ENCODE data around the gene CDK5. TPM values are rescaled to one million over a fixed set of nuclear protein-coding genes. Genes with fewer than 3 reads are reported as not detected.

Gene CDK5
- total and polyA plus RNA-seq, 10 of the 15 experiments (the other 5 are each of a cell fraction or from before 2014, with no cell fraction given) = 1.5 to 33.4 (median 21.6) TPM

DNA sequence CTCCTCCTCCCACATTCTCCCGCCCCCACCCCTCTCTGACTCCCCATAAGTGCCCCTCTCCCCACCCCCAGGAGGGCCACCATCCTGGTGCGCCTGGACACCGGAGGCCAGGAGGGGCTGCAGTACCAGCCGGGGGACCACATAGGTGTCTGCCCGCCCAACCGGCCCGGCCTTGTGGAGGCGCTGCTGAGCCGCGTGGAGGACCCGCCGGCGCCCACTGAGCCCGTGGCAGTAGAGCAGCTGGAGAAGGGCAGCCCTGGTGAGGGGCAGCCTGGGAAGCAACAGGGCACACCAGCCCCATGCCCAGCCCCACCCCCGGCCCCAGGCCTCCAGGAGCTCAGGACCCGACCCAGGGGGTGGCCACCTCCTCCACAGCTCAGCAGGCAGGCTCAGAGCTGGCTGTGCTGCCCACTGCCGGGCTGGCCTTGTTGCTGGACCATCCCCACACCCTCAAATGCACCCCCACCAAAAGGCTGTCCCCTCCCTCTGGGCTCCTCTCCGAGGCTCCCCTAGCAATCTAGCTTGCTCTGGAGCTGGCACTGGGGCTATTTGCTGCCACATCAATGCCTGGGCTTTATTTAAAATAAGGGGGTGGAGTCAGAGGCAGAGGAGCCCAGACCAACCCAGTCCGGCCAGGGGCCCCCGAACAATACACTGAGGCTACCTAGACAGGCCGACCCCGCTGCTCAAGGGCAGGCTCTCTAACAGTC is 48.2 kb downstream of the CDK5 start:
- H3K27me3 ChIP-seq (replicated peaks in 1 of 2; ENCODE audit: control insufficient read depth in 2 of 2, insufficient read depth in 2 of 2, low read length in 1 of 2) = no peaks in the 10 kb centered on the region; a peak in 1 of 4 replicates
- TF ChIP-seq SUZ12 (IDR thresholded peaks at IDR 0.05; ENCODE audit: unreplicated experiment) (no peak), FOXM1 (IDR thresholded peaks at IDR 0.05; ENCODE audit: low read depth, low read length) (no peak), POLR2A (IDR thresholded peaks at IDR 0.05; ENCODE audit: low read depth, low read length) (no peak), ASH2L (IDR thresholded peaks at IDR 0.05; ENCODE audit: borderline replicate concordance, low read depth) (no peak), SMARCA5 (IDR thresholded peaks at IDR 0.05) (no peak), PAX8 (IDR thresholded peaks at IDR 0.05) (no peak), MTA2 (IDR thresholded peaks at IDR 0.05; ENCODE audit: low read depth) (no peak), POU2F2 (IDR thresholded peaks at IDR 0.05; ENCODE audit: borderline replicate concordance, low read depth, low read length) (no peak), NFYA (IDR thresholded peaks at IDR 0.05; ENCODE audit: borderline replicate concordance, low read depth, low read length) (no peak), BACH1 (IDR thresholded peaks at IDR 0.05; ENCODE audit: borderline replicate concordance) (no peak), SIN3A (IDR thresholded peaks at IDR 0.05; ENCODE audit: low read depth, low read length) (no peak), PAX5 (IDR thresholded peaks at IDR 0.05; ENCODE audit: borderline replicate concordance, low read depth, low read length) (no peak), ZZZ3 (IDR thresholded peaks at IDR 0.05; ENCODE audit: control insufficient read depth, insufficient read length, low read depth) (no peak), IKZF1 (conservative IDR thresholded peaks at IDR 0.05) (no peak), CBX3 (IDR thresholded peaks at IDR 0.05; ENCODE audit: borderline replicate concordance, low read depth) (no peak)
- TF ChIP-seq, protein P1, sequence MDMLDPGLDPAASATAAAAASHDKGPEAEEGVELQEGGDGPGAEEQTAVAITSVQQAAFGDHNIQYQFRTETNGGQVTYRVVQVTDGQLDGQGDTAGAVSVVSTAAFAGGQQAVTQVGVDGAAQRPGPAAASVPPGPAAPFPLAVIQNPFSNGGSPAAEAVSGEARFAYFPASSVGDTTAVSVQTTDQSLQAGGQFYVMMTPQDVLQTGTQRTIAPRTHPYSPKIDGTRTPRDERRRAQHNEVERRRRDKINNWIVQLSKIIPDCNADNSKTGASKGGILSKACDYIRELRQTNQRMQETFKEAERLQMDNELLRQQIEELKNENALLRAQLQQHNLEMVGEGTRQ (IDR thresholded peaks at IDR 0.05; ENCODE audit: borderline replicate concordance, low read depth, low read length) = no peak
- TF ChIP-seq, protein P2, sequence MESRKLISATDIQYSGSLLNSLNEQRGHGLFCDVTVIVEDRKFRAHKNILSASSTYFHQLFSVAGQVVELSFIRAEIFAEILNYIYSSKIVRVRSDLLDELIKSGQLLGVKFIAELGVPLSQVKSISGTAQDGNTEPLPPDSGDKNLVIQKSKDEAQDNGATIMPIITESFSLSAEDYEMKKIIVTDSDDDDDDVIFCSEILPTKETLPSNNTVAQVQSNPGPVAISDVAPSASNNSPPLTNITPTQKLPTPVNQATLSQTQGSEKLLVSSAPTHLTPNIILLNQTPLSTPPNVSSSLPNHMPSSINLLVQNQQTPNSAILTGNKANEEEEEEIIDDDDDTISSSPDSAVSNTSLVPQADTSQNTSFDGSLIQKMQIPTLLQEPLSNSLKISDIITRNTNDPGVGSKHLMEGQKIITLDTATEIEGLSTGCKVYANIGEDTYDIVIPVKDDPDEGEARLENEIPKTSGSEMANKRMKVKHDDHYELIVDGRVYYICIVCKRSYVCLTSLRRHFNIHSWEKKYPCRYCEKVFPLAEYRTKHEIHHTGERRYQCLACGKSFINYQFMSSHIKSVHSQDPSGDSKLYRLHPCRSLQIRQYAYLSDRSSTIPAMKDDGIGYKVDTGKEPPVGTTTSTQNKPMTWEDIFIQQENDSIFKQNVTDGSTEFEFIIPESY (IDR thresholded peaks at IDR 0.05) = peak; percentile 49; the same call in 1 of the 2 replicates
- TF ChIP-seq, protein P3, sequence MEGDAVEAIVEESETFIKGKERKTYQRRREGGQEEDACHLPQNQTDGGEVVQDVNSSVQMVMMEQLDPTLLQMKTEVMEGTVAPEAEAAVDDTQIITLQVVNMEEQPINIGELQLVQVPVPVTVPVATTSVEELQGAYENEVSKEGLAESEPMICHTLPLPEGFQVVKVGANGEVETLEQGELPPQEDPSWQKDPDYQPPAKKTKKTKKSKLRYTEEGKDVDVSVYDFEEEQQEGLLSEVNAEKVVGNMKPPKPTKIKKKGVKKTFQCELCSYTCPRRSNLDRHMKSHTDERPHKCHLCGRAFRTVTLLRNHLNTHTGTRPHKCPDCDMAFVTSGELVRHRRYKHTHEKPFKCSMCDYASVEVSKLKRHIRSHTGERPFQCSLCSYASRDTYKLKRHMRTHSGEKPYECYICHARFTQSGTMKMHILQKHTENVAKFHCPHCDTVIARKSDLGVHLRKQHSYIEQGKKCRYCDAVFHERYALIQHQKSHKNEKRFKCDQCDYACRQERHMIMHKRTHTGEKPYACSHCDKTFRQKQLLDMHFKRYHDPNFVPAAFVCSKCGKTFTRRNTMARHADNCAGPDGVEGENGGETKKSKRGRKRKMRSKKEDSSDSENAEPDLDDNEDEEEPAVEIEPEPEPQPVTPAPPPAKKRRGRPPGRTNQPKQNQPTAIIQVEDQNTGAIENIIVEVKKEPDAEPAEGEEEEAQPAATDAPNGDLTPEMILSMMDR (IDR thresholded peaks at IDR 0.05 in 2 of 3, conservative IDR thresholded peaks at IDR 0.05 in 1 of 3; ENCODE audit: control insufficient read depth in 2 of 3, extremely low read depth in 1 of 3, insufficient read depth in 1 of 3, low read depth in 3 of 3, low read length in 3 of 3) = 0 out of 6 replicates have a peak, but pooled peaks of 1 of the 3 experiments have one; percentile 17
- no peak overlapping the region for H3K4me2 ChIP-seq (ENCODE audit: control insufficient read depth, insufficient read depth)
- in situ Hi-C loops (cut with MboI) = no loop called here
- peak; percentile 4; the same call in 2 of the 3 replicates for ATAC-seq
- SMC1A ChIA-PET (ENCODE audit: uncharacterized antibody, unreplicated experiment) = interaction anchor here (0.9 to 2.2 kb wide), 2 partner anchors 19 to 100 kb away, joined by 3 to 5 read pairs; partner anchors contain the start of gene ABCB8
- peaks cover 6% of the 10 kb centered on the region for H3K4me1 ChIP-seq (ENCODE audit: control insufficient read depth, insufficient read depth, low read length)
- no peak overlapping the region for H2AFZ ChIP-seq (ENCODE audit: control insufficient read depth, low read depth, low read length)
- no peak overlapping the region for H3K9ac ChIP-seq (ENCODE audit: control insufficient read depth, insufficient read depth, low read length)
- H4K20me1 ChIP-seq (ENCODE audit: control insufficient read depth, insufficient read depth) = no peaks in the 10 kb centered on the region
- no peak for FAIRE-seq
- RAD21 ChIA-PET (ENCODE audit: unreplicated experiment) = interaction anchor here (0.6 kb wide), 1 partner anchor 46 kb away, joined by 3 read pairs; no protein-coding TSS in a partner anchor
- 48% methylated on average over 19 of the region's 22 CpGs for WGBS (ENCODE audit: insufficient coverage, insufficient replicate concordance, low lambda C conversion rate, missing lambda C conversion rate)
- H3K27ac ChIP-seq (ENCODE audit: control insufficient read depth, insufficient read depth) = no peak overlapping the region
- intact Hi-C loops (cut with micrococcal nuclease; ENCODE audit: unreplicated experiment) = loop anchor here (5.0 kb wide), 1 partner anchor 103 kb away; no protein-coding TSS in a partner anchor
- H3K4me3 ChIP-seq = no peak overlapping the region
- no peaks in the 10 kb centered on the region for H3K79me2 ChIP-seq (ENCODE audit: control insufficient read depth, insufficient read depth, low read length)
- no TSS peak for BruUV-seq (replicated peaks)
- DNase-seq (ENCODE audit: low read depth, low spot score) = no peak
- CTCF ChIA-PET = interaction anchor here (0.6 to 4.3 kb wide), 21 partner anchors 9 to 1139 kb away, joined by 3 to 35 read pairs (median 4); partner anchors contain the start of genes ABCB8 and ATG9B
- no peaks in the 10 kb centered on the region for H3K9me3 ChIP-seq (replicated peaks; ENCODE audit: control insufficient read depth, insufficient read depth, low read length)
- POLR2A ChIA-PET = interaction anchor here (0.6 kb wide), 2 partner anchors 14 to 244 kb away, joined by 3 read pairs; no protein-coding TSS in a partner anchor
- no peaks in the 10 kb centered on the region for H3K36me3 ChIP-seq (ENCODE audit: control insufficient read depth in 2 of 2, insufficient read depth in 2 of 2, low read length in 1 of 2)
